Lower leg skin (tissue), 3 donors: ENCODE results near the gene ZNF524.

Experiments used
- CTCF ChIP-seq, 3 donors: fragments of 450-650 bp; IDR thresholded peaks; one replicate each; pipeline ENCODE4 v1.5.1; 2016; ENCODE audit warnings: antibody characterized with exemption in 3 of 3, mild to moderate bottlenecking in 3 of 3, moderate library complexity in 2 of 3
- POLR2A ChIP-seq, 2 donors: fragments of 450-650 bp; IDR thresholded peaks; one replicate each; pipeline ENCODE4 v1.6.1; 2016 to 2017; ENCODE audit warnings: antibody characterized with exemption in 2 of 2, mild to moderate bottlenecking in 1 of 2, moderate library complexity in 1 of 2

GRCh38 chr19:55611983-55612645 is 12.0 kb downstream of the ZNF524 start:
- TF ChIP-seq POLR2A (IDR thresholded peaks at IDR 0.05): no peak
- TF ChIP-seq CTCF (IDR thresholded peaks at IDR 0.05): no peak
